Lung (tissue), 12 donors: ENCODE data around the gene MED8. TPM values are rescaled to one million over a fixed set of nuclear protein-coding genes. Genes with fewer than 3 reads are reported as not detected.

Source experiments
- ATAC-seq: fragments of 200-7000 bp; cut with Tn5 transposase; one replicate; pipeline ENCODE4 v1.9.1; 2020; ENCODE audit warnings: moderate number of reproducible peaks; ENCODE audit not compliant: insufficient read depth, low FRiP score
- DNase-seq, 3 donors: peaks; one replicate each; pipeline ENCODE4 v3.0.0-alpha.2; 2013 to 2017
- H3K27ac ChIP-seq, 2 donors: one replicate each; pipeline ENCODE4 v1.5.1; 2013; ENCODE audit warnings: mild to moderate bottlenecking in 2 of 2, moderate library complexity in 2 of 2, control low read depth in 1 of 2, inconsistent platforms in 1 of 2, low read depth in 1 of 2, low read length in 1 of 2
- H3K27me3 ChIP-seq, 3 donors: one replicate each; pipeline ENCODE4 v1.5.1; 2013; ENCODE audit warnings: low read length in 2 of 3; ENCODE audit not compliant: control insufficient read depth in 3 of 3, insufficient read depth in 3 of 3
- H3K36me3 ChIP-seq, 4 donors: one replicate each; pipeline ENCODE4 v1.5.1; 2013; ENCODE audit warnings: low read length in 4 of 4, mild to moderate bottlenecking in 1 of 4, moderate library complexity in 1 of 4; ENCODE audit not compliant: control insufficient read depth in 4 of 4, insufficient read depth in 4 of 4
- H3K4me1 ChIP-seq, 5 donors: one replicate each; pipeline ENCODE4 v1.5.1; 2013; ENCODE audit warnings: low read length in 5 of 5, mild to moderate bottlenecking in 2 of 5, moderate library complexity in 1 of 5; ENCODE audit not compliant: control insufficient read depth in 5 of 5, insufficient read depth in 5 of 5
- H3K4me3 ChIP-seq: one replicate; pipeline ENCODE4 v1.5.1; 2013; ENCODE audit warnings: mild to moderate bottlenecking, control low read depth, moderate library complexity
- H3K9ac ChIP-seq, 2 donors: one replicate each; pipeline ENCODE4 v1.5.1; 2013; ENCODE audit warnings: low read length in 2 of 2, control low read depth in 1 of 2; ENCODE audit not compliant: insufficient read depth in 1 of 2
- H3K9me3 ChIP-seq, 4 donors: one replicate each; pipeline ENCODE4 v1.5.1; 2013; ENCODE audit warnings: low read length in 3 of 4, mild to moderate bottlenecking in 1 of 4, moderate library complexity in 1 of 4; ENCODE audit not compliant: control insufficient read depth in 4 of 4, insufficient read depth in 3 of 4
- CTCF ChIP-seq: IDR thresholded peaks from 2 replicates; pipeline ENCODE4 v1.5.1; 2012; ENCODE audit warnings: mild to moderate bottlenecking; ENCODE audit errors: control extremely low read depth, extremely low read depth
- WGBS, 2 donors: extraction: QIAGEN DNeasy Blood & Tissue Kit; methylation state at CpG; one replicate each; pipeline ENCODE4 v1.1.7; 2013; 5-methylcytosine and 5-hydroxymethylcytosine counted together
- polyA plus RNA-seq, 2 donors: library from polyadenylated mRNA; stranded (reverse); fragments of 200-250 nt; gene quantifications; one replicate each; pipeline ENCODE4 v1.2.1, GENCODE V29; 2013
- total RNA-seq, 2 donors: library from RNA; depleted of rRNA in 1 of 2; stranded (reverse); fragments of >200 nt in 1 of 2; gene quantifications; one replicate each; pipeline ENCODE4 v1.2.1, GENCODE V29; 2014 to 2021
- donor health status: control.
- donor health status: control.
- donor health status: Bipolar disorder and iron deficiency.
- donor health status: healthy.
- donor health status: DM: yes; HTN: yes; CAD: no.

Gene MED8
- total and polyA plus RNA-seq, 4 donors, result 35.5 to 45.1 (median 40.1) TPM

DNA sequence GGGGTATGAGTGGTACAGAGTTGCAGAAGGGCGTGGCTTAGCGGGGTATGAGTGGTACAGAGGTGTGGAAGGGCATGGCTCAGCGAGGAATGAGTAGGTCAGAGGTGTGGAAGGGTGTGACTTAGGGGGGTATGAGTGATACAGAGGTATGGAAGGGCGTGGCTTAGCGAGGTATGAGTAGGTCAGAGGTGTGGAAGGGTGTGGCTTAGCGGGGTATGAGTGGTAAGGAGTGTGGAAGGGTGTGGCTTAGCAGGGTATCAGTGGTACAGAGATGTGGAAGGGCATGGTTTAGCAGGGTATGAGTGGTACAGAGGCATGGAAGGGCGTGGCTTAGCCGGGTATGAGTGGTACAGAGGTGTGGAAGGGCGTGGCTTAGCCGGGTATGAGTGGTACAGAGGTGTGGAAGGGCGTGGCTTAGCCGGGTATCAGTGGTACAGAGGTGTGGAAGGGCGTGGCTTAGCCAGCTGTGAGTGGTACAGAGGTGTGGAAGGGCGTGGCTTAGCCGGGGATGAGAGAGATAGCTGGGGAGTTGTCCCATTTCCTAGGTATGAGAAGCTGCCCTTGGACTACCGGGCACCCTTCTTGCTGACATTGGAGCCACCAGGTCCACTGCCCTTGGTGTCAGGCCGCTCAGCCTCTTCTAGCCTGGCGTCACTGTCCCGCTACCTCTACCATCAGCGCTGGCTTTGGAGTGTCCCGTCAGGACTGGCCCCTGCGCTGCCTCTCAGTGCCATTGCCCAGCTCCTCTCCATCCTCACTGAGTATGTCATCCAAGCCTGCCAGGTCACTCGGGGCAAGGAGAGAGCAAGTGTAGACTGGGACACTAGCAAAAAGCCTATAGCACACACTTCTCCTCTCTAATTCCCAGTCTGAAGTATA is 34.3 kb upstream of the MED8 start:
- DNase-seq (no peak), ATAC-seq (no peak)
- no peak for TF ChIP-seq CTCF
- peaks cover 0 to 1% (median 0%) of the 10 kb centered on the region in 4 donors for H3K9me3 ChIP-seq
- no peak overlapping the region for H3K4me3 ChIP-seq
- H3K27me3 ChIP-seq, result no peaks in the 10 kb centered on the region
- H3K36me3 ChIP-seq, result peaks cover 31 to 87% (median 51%) of the 10 kb centered on the region in 4 donors
- peaks cover 0 to 8% (median 0%) of the 10 kb centered on the region in 5 donors for H3K4me1 ChIP-seq
- H3K9ac ChIP-seq, result no peak overlapping the region
- WGBS, 2 donors, result 90 to 94% methylated on average over 23 of the region's 23 CpGs
- H3K27ac ChIP-seq, result no peak overlapping the region

DNA sequence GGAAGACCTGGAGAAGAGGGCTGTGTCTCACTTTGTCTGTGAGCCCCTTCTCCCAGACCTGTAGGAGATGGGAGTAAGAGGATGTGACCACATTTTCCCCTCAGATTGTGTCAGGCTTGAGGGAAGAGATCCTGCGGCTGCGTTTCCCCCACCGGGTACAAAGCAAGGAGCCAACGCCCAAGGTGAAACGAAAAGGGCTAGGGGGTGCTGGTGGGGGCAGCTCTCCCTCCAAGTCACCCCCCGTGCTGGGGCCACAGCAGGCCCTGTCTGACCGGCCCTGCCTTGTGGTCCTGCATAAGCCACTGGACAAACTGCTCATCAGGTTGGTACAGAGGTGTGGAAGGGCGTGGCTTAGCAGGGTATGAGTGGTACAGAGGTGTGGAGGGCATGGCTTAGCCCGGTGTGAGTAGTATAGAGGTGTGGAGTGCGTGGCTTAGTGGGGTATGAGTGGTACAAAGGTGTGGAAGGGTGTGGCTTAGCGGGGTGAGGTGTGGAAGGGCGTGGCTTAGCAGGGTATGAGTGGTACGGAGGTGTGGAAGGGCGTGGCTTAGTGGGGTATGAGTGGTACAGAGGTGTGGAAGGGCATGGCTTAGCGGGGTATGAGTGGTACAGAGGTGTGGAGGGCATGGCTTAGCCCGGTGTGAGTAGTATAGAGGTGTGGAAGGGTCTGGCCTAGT is 33.5 kb upstream of the MED8 start:
- no peak for DNase-seq
- Histone ChIP-seq H3K4me1 (peaks cover 0 to 4% (median 0%) of the 10 kb centered on the region in 5 donors), H3K27ac (peak overlapping the region in 1 of 2 donors; percentile 15), H3K36me3 (peaks cover 38 to 86% (median 50%) of the 10 kb centered on the region in 4 donors), H3K4me3 (no peak overlapping the region), H3K27me3 (no peaks in the 10 kb centered on the region), H3K9ac (no peak overlapping the region), H3K9me3 (peaks cover 0 to 1% (median 0%) of the 10 kb centered on the region in 4 donors)
- no peak for TF ChIP-seq CTCF
- no peak for ATAC-seq
- 86 to 92% methylated on average over 16 of the region's 16 CpGs for WGBS, 2 donors

GRCh38 chr1:43421976-43422750 is 32.6 kb upstream of the MED8 start:
- Histone ChIP-seq H3K27me3 (no peaks in the 10 kb centered on the region), H3K4me3 (no peak overlapping the region), H3K27ac (no peak overlapping the region), H3K36me3 (peaks cover 35 to 80% (median 52%) of the 10 kb centered on the region in 4 donors), H3K4me1 (no peaks in the 10 kb centered on the region), H3K9ac (no peak overlapping the region), H3K9me3 (peaks cover 0 to 1% (median 0%) of the 10 kb centered on the region in 4 donors)
- ATAC-seq (no peak), DNase-seq (no peak)
- TF ChIP-seq CTCF, result no peak
- WGBS, 2 donors, result 95% methylated on average over 12 of the region's 12 CpGs
